HEK293 (cell line): ENCODE measurements around the gene PRG2.
"Not testable (repeated sequence)": the region's sequence is repeated elsewhere in the genome, so short reads cannot be mapped to it uniquely, and the experiment has no call there.

Experiments used
- CTCF ChIP-seq: fragments of 450-650 bp; formaldehyde crosslinking; IDR thresholded peaks from 2 replicates; pipeline ENCODE4 v1.5.1; 2016; ENCODE audit warnings: missing biosample characterization, missing genetic modification characterization
- EGR2 ChIP-seq: fragments of 450-650 bp; formaldehyde crosslinking; IDR thresholded peaks from 2 replicates; pipeline ENCODE4 v1.5.1; 2016; ENCODE audit warnings: low read depth, missing biosample characterization, missing genetic modification characterization
- HOXD13 ChIP-seq: sonication (generic); formaldehyde crosslinking; IDR thresholded peaks from 2 replicates; pipeline ENCODE4 v1.8.0; 2022; ENCODE audit warnings: missing genetic modification reagents, borderline replicate concordance
- MZF1 ChIP-seq: fragments of 450-650 bp; formaldehyde crosslinking; IDR thresholded peaks from 2 replicates; pipeline ENCODE4 v1.5.1; 2017; ENCODE audit warnings: missing biosample characterization, missing genetic modification characterization, borderline replicate concordance
- PATZ1 ChIP-seq: fragments of 450-650 bp; formaldehyde crosslinking; IDR thresholded peaks from 2 replicates; pipeline ENCODE4 v1.5.1; 2016; ENCODE audit warnings: missing biosample characterization, missing genetic modification characterization
- REST ChIP-seq: fragments of 450-650 bp; formaldehyde crosslinking; IDR thresholded peaks from 2 replicates; pipeline ENCODE4 v1.5.1; 2016; ENCODE audit warnings: missing biosample characterization, missing genetic modification characterization
- ZBTB10 ChIP-seq: fragments of 450-650 bp; formaldehyde crosslinking; IDR thresholded peaks from 2 replicates; pipeline ENCODE4 v1.5.1; 2016; ENCODE audit warnings: missing biosample characterization, missing genetic modification characterization
- ZBTB17 ChIP-seq: fragments of 450-650 bp; formaldehyde crosslinking; IDR thresholded peaks from 2 replicates; pipeline ENCODE4 v1.5.1; 2016; ENCODE audit warnings: missing biosample characterization, missing genetic modification characterization
- ZNF274 ChIP-seq, 2 experiments: fragments of 200-500 bp in 1 of 2; fragments of 450-650 bp in 1 of 2; sonication (Bioruptor generic) in 1 of 2; formaldehyde crosslinking in 1 of 2; IDR thresholded peaks; 2 replicates each; pipeline versions ENCODE4 v1.5.1 to v1.6.1; 2014 to 2016; ENCODE audit warnings: borderline replicate concordance in 1 of 2, inconsistent platforms in 1 of 2, low read length in 1 of 2, missing biosample characterization in 1 of 2, missing genetic modification characterization in 1 of 2
- ZSCAN4 ChIP-seq: fragments of 450-650 bp; formaldehyde crosslinking; IDR thresholded peaks from 2 replicates; pipeline ENCODE4 v1.5.1; 2017; ENCODE audit warnings: missing biosample characterization, missing genetic modification characterization

GRCh38 chr11:57336856-57337255, 53.6 kb downstream of the PRG2 start:
- not testable (repeated sequence) for TF ChIP-seq CTCF (tag by site-specific recombination); MZF1 (tag by site-specific recombination); EGR2 (tag by site-specific recombination); ZBTB10 (tag by site-specific recombination); PATZ1 (tag by site-specific recombination); ZSCAN4 (tag by site-specific recombination); ZNF274 (IDR thresholded peaks at IDR 0.05; ENCODE audit: low read length); ZNF274 (tag by site-specific recombination; IDR thresholded peaks at IDR 0.05; ENCODE audit: borderline replicate concordance); REST (tag by site-specific recombination); HOXD13 (CRISPR knock-in tag); ZBTB17
